ENCODE data around the gene SLC6A18.
"Not testable (repeated sequence)": the region's sequence is repeated elsewhere in the genome, so short reads cannot be mapped to it uniquely, and the experiment has no call there.

Gene SLC6A18

GRCh38 chr5:1290956-1291355 lies 65.8 kb downstream of the SLC6A18 start:
- not testable (repeated sequence) for DNase-seq (ENCODE audit: low read depth)

GRCh38 chr5:1291611-1292080 lies 66.5 kb downstream of the SLC6A18 start:
- no peak for DNase-seq (ENCODE audit: low read depth)

DNA sequence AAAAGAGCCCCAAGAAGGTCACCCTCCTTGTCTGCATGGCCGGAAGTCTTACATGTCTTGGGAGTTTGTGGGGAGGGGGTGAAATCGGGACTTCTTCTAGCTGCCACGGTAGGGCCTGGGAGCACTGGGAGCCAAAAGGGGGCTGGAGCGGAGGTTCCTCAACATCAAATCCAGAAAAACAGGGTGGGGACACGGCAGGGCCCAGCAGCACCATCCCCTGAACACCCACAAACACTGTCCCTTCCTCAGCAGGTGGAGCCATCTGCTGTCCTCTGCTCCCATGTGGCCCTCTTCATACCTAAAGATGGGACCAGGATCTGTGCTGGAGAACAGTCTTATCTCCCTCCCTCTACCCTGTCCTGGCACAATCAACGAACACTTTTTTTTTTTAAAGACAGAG lies 67.0 kb downstream of the SLC6A18 start:
- no peak for DNase-seq (ENCODE audit: low read depth)

DNA sequence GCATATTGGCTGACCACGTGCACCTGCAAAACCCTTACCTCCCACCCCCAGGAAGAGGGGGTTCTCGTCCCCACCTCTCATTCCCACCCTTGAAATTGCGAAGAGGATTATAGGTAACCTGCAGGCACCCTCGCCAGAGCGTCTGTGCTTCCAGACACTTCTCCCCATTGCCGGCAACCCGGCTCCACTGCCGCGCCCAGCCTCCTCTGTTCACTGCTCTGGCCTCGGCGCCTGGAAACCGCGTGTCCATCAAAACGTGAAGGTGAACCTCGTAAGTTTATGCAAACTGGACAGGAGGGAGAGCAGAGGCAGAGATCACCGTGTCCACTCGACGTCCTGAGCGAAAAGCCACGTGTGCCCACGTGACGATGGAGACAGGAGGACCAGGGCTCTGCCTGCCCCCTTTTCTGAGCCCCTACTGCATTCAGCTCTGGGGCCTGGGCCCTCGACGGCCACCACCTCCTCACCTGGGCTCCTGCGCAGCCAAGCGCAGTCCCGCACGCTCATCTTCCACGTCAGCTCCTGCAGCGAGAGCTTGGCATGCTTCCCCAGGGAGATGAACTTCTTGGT lies 67.8 kb downstream of the SLC6A18 start:
- no peak for DNase-seq (ENCODE audit: low read depth)

DNA sequence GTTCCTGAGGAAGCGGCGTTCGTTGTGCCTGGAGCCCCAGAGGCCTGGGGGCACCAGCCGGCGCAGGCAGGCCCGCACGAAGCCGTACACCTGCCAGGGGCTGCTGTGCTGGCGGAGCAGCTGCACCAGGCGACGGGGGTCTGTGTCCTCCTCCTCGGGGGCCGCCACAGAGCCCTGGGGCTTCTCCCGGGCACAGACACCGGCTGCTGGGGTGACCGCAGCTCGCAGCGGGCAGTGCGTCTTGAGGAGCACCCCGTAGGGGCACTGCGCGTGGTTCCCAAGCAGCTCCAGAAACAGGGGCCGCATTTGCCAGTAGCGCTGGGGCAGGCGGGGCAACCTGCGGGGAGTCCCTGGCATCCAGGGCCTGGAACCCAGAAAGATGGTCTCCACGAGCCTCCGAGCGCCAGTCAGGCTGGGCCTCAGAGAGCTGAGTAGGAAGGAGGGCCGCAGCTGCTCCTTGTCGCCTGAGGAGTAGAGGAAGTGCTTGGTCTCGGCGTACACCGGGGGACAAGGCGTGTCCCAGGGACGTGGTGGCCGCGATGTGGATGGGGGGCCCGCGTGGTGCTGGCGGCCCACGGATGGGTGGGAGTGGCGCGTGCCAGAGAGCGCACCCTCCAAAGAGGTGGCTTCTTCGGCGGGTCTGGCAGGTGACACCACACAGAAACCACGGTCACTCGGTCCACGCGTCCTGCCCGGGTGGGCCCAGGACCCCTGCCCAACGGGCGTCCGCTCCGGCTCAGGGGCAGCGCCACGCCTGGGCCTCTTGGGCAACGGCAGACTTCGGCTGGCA lies 68.4 kb downstream of the SLC6A18 start:
- no peak for DNase-seq (ENCODE audit: low read depth)

DNA sequence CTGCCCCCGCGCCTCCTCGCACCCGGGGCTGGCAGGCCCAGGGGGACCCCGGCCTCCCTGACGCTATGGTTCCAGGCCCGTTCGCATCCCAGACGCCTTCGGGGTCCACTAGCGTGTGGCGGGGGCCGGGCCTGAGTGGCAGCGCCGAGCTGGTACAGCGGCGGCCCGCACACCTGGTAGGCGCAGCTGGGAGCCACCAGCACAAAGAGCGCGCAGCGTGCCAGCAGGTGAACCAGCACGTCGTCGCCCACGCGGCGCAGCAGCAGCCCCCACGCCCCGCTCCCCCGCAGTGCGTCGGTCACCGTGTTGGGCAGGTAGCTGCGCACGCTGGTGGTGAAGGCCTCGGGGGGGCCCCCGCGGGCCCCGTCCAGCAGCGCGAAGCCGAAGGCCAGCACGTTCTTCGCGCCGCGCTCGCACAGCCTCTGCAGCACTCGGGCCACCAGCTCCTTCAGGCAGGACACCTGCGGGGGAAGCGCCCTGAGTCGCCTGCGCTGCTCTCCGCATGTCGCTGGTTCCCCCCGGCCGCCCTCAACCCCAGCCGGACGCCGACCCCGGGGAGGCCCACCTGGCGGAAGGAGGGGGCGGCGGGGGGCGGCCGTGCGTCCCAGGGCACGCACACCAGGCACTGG lies 69.1 kb downstream of the SLC6A18 start:
- DNase-seq (ENCODE audit: low read depth), result no peak

- no peak for DNase-seq (ENCODE audit: low read depth)
Measured at GRCh38 chr5:1294835-1295649, 69.9 kb downstream of the SLC6A18 start, which contains the start of gene TERT. Gene TERT (minus strand): TSS chr5:1295068. CDS start chr5:1294989, 79 bp downstream.

DNA sequence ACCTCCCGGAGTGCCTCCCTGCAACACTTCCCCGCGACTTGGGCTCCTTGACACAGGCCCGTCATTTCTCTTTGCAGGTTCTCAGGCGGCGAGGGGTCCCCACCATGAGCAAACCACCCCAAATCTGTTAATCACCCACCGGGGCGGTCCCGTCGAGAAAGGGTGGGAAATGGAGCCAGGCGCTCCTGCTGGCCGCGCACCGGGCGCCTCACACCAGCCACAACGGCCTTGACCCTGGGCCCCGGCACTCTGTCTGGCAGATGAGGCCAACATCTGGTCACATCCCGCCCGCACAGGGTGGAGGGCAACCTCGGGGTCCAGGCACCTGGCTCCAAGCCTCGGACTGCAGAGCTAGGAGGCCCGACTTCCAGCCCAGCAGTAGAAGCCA lies 70.5 kb downstream of the SLC6A18 start:
- DNase-seq (ENCODE audit: low read depth), result no peak

Data from amniotic epithelial cell (primary cell).